ENCODE results near the gene MROH2B.
"Not testable (repeated sequence)": the region's sequence is repeated elsewhere in the genome, so short reads cannot be mapped to it uniquely, and the experiment has no call there.

The MROH2B gene

GRCh38 chr5:41071242-41071641, at the start of gene MROH2B:
TSS of gene MROH2B (minus strand) at chr5:41071342. CDS start at chr5:41070852, 490 bp downstream.
- DNase-seq, result no peak

- DNase-seq, result no peak
These were observed 49.5 kb upstream of the MROH2B start for GRCh38 chr5:41120600-41120999.

- no peak for DNase-seq
These were observed 47.0 kb upstream of the MROH2B start for GRCh38 chr5:41118177-41118576.

- no peak for DNase-seq
These were observed 44.1 kb upstream of the MROH2B start for GRCh38 chr5:41115281-41115680.

- no peak for DNase-seq
These were observed 41.6 kb upstream of the MROH2B start for GRCh38 chr5:41112486-41113455.

- no peak for DNase-seq
These were observed 38.0 kb upstream of the MROH2B start for GRCh38 chr5:41109186-41109585.

- DNase-seq, result no peak
These were observed 31.2 kb upstream of the MROH2B start for GRCh38 chr5:41102341-41102740.

GRCh38 chr5:41097642-41098041, 26.5 kb upstream of the MROH2B start:
- DNase-seq, result no peak

- no peak for DNase-seq
These were observed 24.4 kb upstream of the MROH2B start for GRCh38 chr5:41095324-41096101.

- no peak for DNase-seq
These were observed 23.7 kb upstream of the MROH2B start for GRCh38 chr5:41094871-41095270.

- no peak for DNase-seq
These were observed 22.7 kb upstream of the MROH2B start for GRCh38 chr5:41093803-41094202.

- DNase-seq, result no peak
These were observed 16.3 kb upstream of the MROH2B start for GRCh38 chr5:41087461-41087860.

GRCh38 chr5:41083306-41083705, 12.2 kb upstream of the MROH2B start:
- no peak for DNase-seq

- no peak for DNase-seq
These were observed 833 bp upstream of the MROH2B start for GRCh38 chr5:41071975-41072374.

GRCh38 chr5:41067714-41068568, 3.2 kb downstream of the MROH2B start:
- no peak for DNase-seq

- no peak for DNase-seq
These were observed 5.3 kb downstream of the MROH2B start for GRCh38 chr5:41065691-41066335.

GRCh38 chr5:41057940-41058339, 13.2 kb downstream of the MROH2B start:
- no peak for DNase-seq

- no peak for DNase-seq
These were observed 13.9 kb downstream of the MROH2B start for GRCh38 chr5:41057231-41057630.

- no peak for DNase-seq
These were observed 22.2 kb downstream of the MROH2B start for GRCh38 chr5:41048986-41049385.

GRCh38 chr5:41043109-41043747, 27.9 kb downstream of the MROH2B start:
- DNase-seq, result no peak

- no peak for DNase-seq
These were observed 38.2 kb downstream of the MROH2B start for GRCh38 chr5:41032973-41033372.

- not testable (repeated sequence) for DNase-seq
These were observed 48.5 kb downstream of the MROH2B start for GRCh38 chr5:41022600-41022999.

Measured in cerebellar nuclear complex (tissue), 1 donor.